Stimulated activated CD8-positive, alpha-beta memory T cell treated with anti-CD3 and anti-CD28 coated beads, Interleukin-7, amount 100 ng/mL, for 1 hour (primary cell): ENCODE results near the gene TPM2.
"Not testable (repeated sequence)": the region's sequence is repeated elsewhere in the genome, so short reads cannot be mapped to it uniquely, and the experiment has no call there.

Experiments
- DNase-seq, 2 donors: peaks; one replicate each; pipeline ENCODE4 v3.0.0-alpha.2; 2020; ENCODE audit warnings: low read depth in 2 of 2

The TPM2 gene

GRCh38 chr9:35656348-35656747, 33.4 kb downstream of the TPM2 start:
- DNase-seq, result no peak

GRCh38 chr9:35653611-35654010, 36.1 kb downstream of the TPM2 start:
- DNase-seq, result no peak

- no peak for DNase-seq
These were observed 36.9 kb downstream of the TPM2 start for GRCh38 chr9:35652829-35653209.

- no peak for DNase-seq
These were observed 37.5 kb downstream of the TPM2 start for GRCh38 chr9:35651956-35652828.

GRCh38 chr9:35650341-35651158, 39.2 kb downstream of the TPM2 start, which contains the start of gene SIT1:
SIT1 (minus strand) TSS chr9:35650931; CDS start chr9:35650853, 78 bp downstream.
- no peak for DNase-seq

GRCh38 chr9:35649431-35650340, 40.0 kb downstream of the TPM2 start:
- no peak for DNase-seq

GRCh38 chr9:35646533-35647265, 43.0 kb downstream of the TPM2 start:
- peak; percentile 83 for DNase-seq

- DNase-seq, result no peak
These were observed 43.6 kb downstream of the TPM2 start for GRCh38 chr9:35646153-35646532.

- DNase-seq, result not testable (repeated sequence)
These were observed 44.0 kb downstream of the TPM2 start for GRCh38 chr9:35645736-35646135.

- DNase-seq, result no peak
These were observed 46.7 kb downstream of the TPM2 start for GRCh38 chr9:35643046-35643445.

GRCh38 chr9:35641478-35641877, 48.2 kb downstream of the TPM2 start:
- DNase-seq, result not testable (repeated sequence)

- not testable (repeated sequence) for DNase-seq
These were observed 49.3 kb downstream of the TPM2 start for GRCh38 chr9:35640431-35640830.

- DNase-seq, result no peak
These were observed 50.1 kb downstream of the TPM2 start for GRCh38 chr9:35639631-35640030.

GRCh38 chr9:35639225-35639624, 50.5 kb downstream of the TPM2 start:
- DNase-seq, result not testable (repeated sequence)

GRCh38 chr9:35638751-35639150, 51.0 kb downstream of the TPM2 start:
- DNase-seq, result not testable (repeated sequence)

GRCh38 chr9:35637427-35637955, 52.2 kb downstream of the TPM2 start:
- not testable (repeated sequence) for DNase-seq

- DNase-seq, result not testable (repeated sequence)
These were observed 52.9 kb downstream of the TPM2 start for GRCh38 chr9:35636877-35637246.

GRCh38 chr9:35636135-35636876, 53.4 kb downstream of the TPM2 start:
- no peak for DNase-seq

GRCh38 chr9:35635730-35636129, 54.0 kb downstream of the TPM2 start:
- no peak for DNase-seq
